PC-3 (cell line): ENCODE results near the gene HLF. TPM values are rescaled to one million over a fixed set of nuclear protein-coding genes. Genes with fewer than 3 reads are reported as not detected.

Experiments used
- ATAC-seq: fragments of 200-7000 bp; cut with Tn5 transposase; 2 replicates; pipeline ENCODE4 v1.9.1; 2020; ENCODE audit warnings: mild to moderate bottlenecking, moderate library complexity
- BruUV-seq: library from RNA; stranded (reverse); fragments of 400-500 nt; replicated peaks from 2 replicates; lab custom pipeline; 2021; lab: Mats Ljungman, UMichigan
- CTCF ChIA-PET: fragments of 300-600 bp; sonication (Branson Sonifier 250); formaldehyde crosslinking; loops from one replicate; lab custom pipeline; 2022; ENCODE audit warnings: antibody characterized with exemption; lab: Charles Lee
- POLR2A ChIA-PET: fragments of 300-600 bp; sonication (Branson Sonifier 250); formaldehyde crosslinking; loops from one replicate; lab custom pipeline; 2022; ENCODE audit warnings: antibody characterized with exemption; ENCODE audit not compliant: unreplicated experiment; lab: Charles Lee
- DNase-seq: peaks from one replicate; pipeline ENCODE4 v3.0.0-alpha.2; 2015
- H2AFZ ChIP-seq: fragments of 300-600 bp; sonication (generic); 2 replicates; pipeline ENCODE4 v1.6.0; 2016; ENCODE audit warnings: antibody characterized with exemption, low read length
- H3F3A ChIP-seq: fragments of 300-600 bp; sonication (generic); one replicate; pipeline ENCODE4 v1.6.0; 2017; ENCODE audit warnings: antibody characterized with exemption, low read length, control low read depth, mild to moderate bottlenecking; ENCODE audit not compliant: unreplicated experiment
- H3K27ac ChIP-seq: fragments of 300-600 bp; sonication (generic); 2 replicates; pipeline ENCODE4 v1.5.1; 2016; ENCODE audit warnings: mild to moderate bottlenecking, low read length
- H3K27me3 ChIP-seq: fragments of 300-600 bp; sonication (generic); 2 replicates; pipeline ENCODE4 v1.6.1; 2016; ENCODE audit warnings: low read length, mixed read lengths
- H3K36me3 ChIP-seq: fragments of 300-600 bp; sonication (generic); 2 replicates; pipeline ENCODE4 v1.6.1; 2016; ENCODE audit warnings: low read depth, mixed run types, low read length, mixed read lengths
- H3K4me1 ChIP-seq: fragments of 300-600 bp; sonication (generic); 2 replicates; pipeline ENCODE4 v1.5.1; 2016; ENCODE audit warnings: low read length; ENCODE audit not compliant: insufficient read depth
- H3K4me2 ChIP-seq: fragments of 300-600 bp; sonication (generic); 2 replicates; pipeline ENCODE4 v1.6.0; 2016; ENCODE audit warnings: low read length
- H3K4me3 ChIP-seq: fragments of 300-600 bp; sonication (generic); 2 replicates; pipeline ENCODE4 v1.5.1; 2016; ENCODE audit warnings: mild to moderate bottlenecking, low read length, mixed read lengths
- H3K79me2 ChIP-seq: fragments of 300-600 bp; sonication (generic); 2 replicates; pipeline ENCODE4 v1.6.1; 2017; ENCODE audit warnings: low read length, mixed read lengths
- H3K9ac ChIP-seq: fragments of 300-600 bp; sonication (generic); 2 replicates; pipeline ENCODE4 v1.6.0; 2016; ENCODE audit warnings: mild to moderate bottlenecking, low read length
- H3K9me2 ChIP-seq: fragments of 300-600 bp; sonication (generic); replicated peaks from 2 replicates; pipeline ENCODE4 v1.6.1; 2016; ENCODE audit warnings: mixed run types, low read length, mixed read lengths
- H3K9me3 ChIP-seq: fragments of 300-600 bp; sonication (generic); 2 replicates; pipeline ENCODE4 v1.6.1; 2016; ENCODE audit warnings: low read length, mixed read lengths
- H4K20me1 ChIP-seq: fragments of 300-600 bp; sonication (generic); 2 replicates; pipeline ENCODE4 v1.6.1; 2016; ENCODE audit warnings: low read length, mixed read lengths
- CTCF ChIP-seq: fragments of 300-600 bp; sonication (generic); conservative IDR thresholded peaks from 2 replicates; pipeline ENCODE4 v1.5.1; 2017; ENCODE audit warnings: antibody characterized with exemption, low read depth, mild to moderate bottlenecking, low read length
- EZH2 ChIP-seq: fragments of 300-600 bp; sonication (generic); IDR thresholded peaks from one replicate; pipeline ENCODE4 v1.6.1; 2017; ENCODE audit warnings: antibody characterized with exemption, mild to moderate bottlenecking, low read length; ENCODE audit not compliant: unreplicated experiment
- EZH2phosphoT487 ChIP-seq: fragments of 300-600 bp; sonication (generic); IDR thresholded peaks from 2 replicates; pipeline ENCODE4 v1.6.1; 2018; ENCODE audit warnings: mild to moderate bottlenecking, antibody characterized with exemption, low read length, borderline replicate concordance
- intact Hi-C: fragments of 100-400 bp; cut with micrococcal nuclease; formaldehyde crosslinking; loops from 2 replicates; pipeline ENCODE4 v1.9.0; 2023
- total RNA-seq: library from RNA; depleted of rRNA; stranded (reverse); fragments of >200 nt; gene quantifications from 2 replicates; pipeline ENCODE4 v1.2.3, GENCODE V29; 2014

HLF gene
- total RNA-seq, 1 experiment from 2014 or later, result 0.66 TPM

- TF ChIP-seq CTCF (no peak), EZH2phosphoT487 (no peak), EZH2 (no peak)
- Histone ChIP-seq H3K36me3 (no peaks in the 10 kb centered on the region), H3K9me2 (no peaks in the 10 kb centered on the region), H3K27me3 (no peaks in the 10 kb centered on the region), H3K79me2 (no peaks in the 10 kb centered on the region), H3K9me3 (0 out of 2 replicates have a peak, but pooled peaks cover 7% of the 10 kb centered on the region), H3K27ac (no peak overlapping the region), H3K4me2 (no peak overlapping the region), H3K4me3 (no peak overlapping the region), H3K4me1 (0 out of 2 replicates have a peak, but pooled peaks cover 6% of the 10 kb centered on the region), H4K20me1 (no peaks in the 10 kb centered on the region), H2AFZ (no peak overlapping the region), H3F3A (no peaks in the 10 kb centered on the region), H3K9ac (no peak overlapping the region)
- no peak for ATAC-seq
- ChIA-PET CTCF (no interaction called here), POLR2A (interaction anchor here (0.7 kb wide), 1 partner anchor 149 kb away, joined by 3 read pairs; no protein-coding TSS in a partner anchor)
- no peak for DNase-seq
- BruUV-seq, result no TSS peak
- intact Hi-C loops, result no loop called here
These were observed 25.2 kb downstream of the HLF start for GRCh38 chr17:55289978-55290377.

- Histone ChIP-seq H3K36me3 (no peaks in the 10 kb centered on the region), H3K27ac (no peak overlapping the region), H3K9ac (no peak overlapping the region), H3K4me2 (no peak overlapping the region), H4K20me1 (no peaks in the 10 kb centered on the region), H3K27me3 (no peaks in the 10 kb centered on the region), H3K4me1 (0 out of 2 replicates have a peak, but pooled peaks cover 6% of the 10 kb centered on the region), H3K9me3 (0 out of 2 replicates have a peak, but pooled peaks cover 7% of the 10 kb centered on the region), H3K79me2 (no peaks in the 10 kb centered on the region), H3K4me3 (no peak overlapping the region), H3K9me2 (no peaks in the 10 kb centered on the region), H3F3A (no peaks in the 10 kb centered on the region), H2AFZ (no peak overlapping the region)
- ChIA-PET POLR2A (interaction anchor here (0.7 kb wide), 1 partner anchor 149 kb away, joined by 3 read pairs; no protein-coding TSS in a partner anchor), CTCF (no interaction called here)
- no peak for TF ChIP-seq CTCF
- TF ChIP-seq EZH2phosphoT487, result no peak
- TF ChIP-seq EZH2, result no peak
- intact Hi-C loops, result no loop called here
- DNase-seq, result no peak
- ATAC-seq, result no peak
- no TSS peak for BruUV-seq
These were observed 25.8 kb downstream of the HLF start for GRCh38 chr17:55290492-55291113.

- no peak overlapping the region for H3K9ac ChIP-seq
- 0 out of 2 replicates have a peak, but pooled peaks cover 6% of the 10 kb centered on the region for H3K4me1 ChIP-seq
- POLR2A ChIA-PET, result no interaction called here
- no peaks in the 10 kb centered on the region for H3F3A ChIP-seq
- no peak overlapping the region for H2AFZ ChIP-seq
- 0 out of 2 replicates have a peak, but pooled peaks cover 7% of the 10 kb centered on the region for H3K9me3 ChIP-seq
- no peaks in the 10 kb centered on the region for H3K79me2 ChIP-seq
- CTCF ChIA-PET, result no interaction called here
- no peaks in the 10 kb centered on the region for H3K27me3 ChIP-seq
- no peak overlapping the region for H3K4me3 ChIP-seq
- intact Hi-C loops, result no loop called here
- no peak for TF ChIP-seq CTCF
- TF ChIP-seq EZH2, result no peak
- no peak for TF ChIP-seq EZH2phosphoT487
- no peaks in the 10 kb centered on the region for H4K20me1 ChIP-seq
- H3K27ac ChIP-seq, result no peak overlapping the region
- no peak for ATAC-seq
- no peak for DNase-seq
- no peaks in the 10 kb centered on the region for H3K36me3 ChIP-seq
- no peaks in the 10 kb centered on the region for H3K9me2 ChIP-seq
- no peak overlapping the region for H3K4me2 ChIP-seq
- no TSS peak for BruUV-seq
These were observed 26.4 kb downstream of the HLF start for GRCh38 chr17:55291114-55291507.
